NCI-H2196 (cell line): Measurements from ENCODE around the gene C1QTNF4.
"Not testable (repeated sequence)": the region's sequence is repeated elsewhere in the genome, so short reads cannot be mapped to it uniquely, and the experiment has no call there.

Experiments
- DNase-seq: peaks from one replicate; lab custom pipeline; 2025; ENCODE audit not compliant: unreplicated experiment; lab: John Stamatoyannopoulos, UW

Gene C1QTNF4

DNA sequence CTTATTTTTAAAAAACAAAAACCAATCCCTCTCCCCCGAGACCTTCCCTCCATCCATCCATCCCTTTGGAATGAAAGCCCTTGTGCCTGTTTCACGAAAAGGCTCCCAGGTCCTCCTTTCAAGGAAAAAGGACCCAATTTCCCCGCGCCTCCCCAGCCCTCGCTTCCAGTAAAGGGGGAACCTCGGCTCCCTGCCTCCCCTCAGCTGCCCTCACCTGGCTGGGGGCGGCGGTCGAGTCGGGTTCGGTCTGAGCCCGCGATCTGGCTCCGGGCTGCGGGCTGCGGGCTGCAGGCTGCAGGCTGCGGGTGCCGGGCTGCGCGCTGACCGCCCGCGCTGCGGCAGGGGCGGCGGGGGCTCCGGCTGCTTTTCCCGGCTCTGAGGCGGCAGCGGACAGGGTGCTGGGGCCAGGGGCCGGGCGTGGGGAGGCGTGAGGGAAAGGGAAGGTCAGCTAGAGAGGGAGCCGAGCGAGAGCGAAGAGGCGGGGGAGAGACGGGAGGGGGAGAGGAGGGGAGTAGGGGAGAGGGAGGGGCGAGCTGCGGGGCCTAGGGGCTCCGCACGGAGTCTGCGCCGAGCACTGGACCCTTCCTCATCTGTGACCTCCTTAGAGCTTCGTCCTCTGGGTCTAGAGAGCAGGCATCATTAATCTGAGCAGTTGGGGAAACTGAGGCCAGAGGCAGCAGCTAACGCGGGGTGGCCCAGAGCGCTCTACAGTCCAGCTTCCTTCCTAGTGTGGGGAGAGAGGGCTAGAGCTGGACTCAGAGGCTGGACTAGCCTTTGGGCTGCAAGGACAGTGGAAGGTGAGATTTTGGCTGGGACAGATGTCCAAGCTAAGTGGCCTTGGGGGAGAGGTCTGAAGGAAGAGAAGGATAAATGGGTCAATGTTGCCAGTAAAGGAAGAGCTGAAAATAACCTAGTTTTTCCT, at the start of gene C1QTNF4:
TSS of gene C1QTNF4 (minus strand) at position 478 of the 922 bp plus-strand sequence. CDS start 3,601 bp downstream, outside the sequence.
- DNase-seq: no peak

DNA sequence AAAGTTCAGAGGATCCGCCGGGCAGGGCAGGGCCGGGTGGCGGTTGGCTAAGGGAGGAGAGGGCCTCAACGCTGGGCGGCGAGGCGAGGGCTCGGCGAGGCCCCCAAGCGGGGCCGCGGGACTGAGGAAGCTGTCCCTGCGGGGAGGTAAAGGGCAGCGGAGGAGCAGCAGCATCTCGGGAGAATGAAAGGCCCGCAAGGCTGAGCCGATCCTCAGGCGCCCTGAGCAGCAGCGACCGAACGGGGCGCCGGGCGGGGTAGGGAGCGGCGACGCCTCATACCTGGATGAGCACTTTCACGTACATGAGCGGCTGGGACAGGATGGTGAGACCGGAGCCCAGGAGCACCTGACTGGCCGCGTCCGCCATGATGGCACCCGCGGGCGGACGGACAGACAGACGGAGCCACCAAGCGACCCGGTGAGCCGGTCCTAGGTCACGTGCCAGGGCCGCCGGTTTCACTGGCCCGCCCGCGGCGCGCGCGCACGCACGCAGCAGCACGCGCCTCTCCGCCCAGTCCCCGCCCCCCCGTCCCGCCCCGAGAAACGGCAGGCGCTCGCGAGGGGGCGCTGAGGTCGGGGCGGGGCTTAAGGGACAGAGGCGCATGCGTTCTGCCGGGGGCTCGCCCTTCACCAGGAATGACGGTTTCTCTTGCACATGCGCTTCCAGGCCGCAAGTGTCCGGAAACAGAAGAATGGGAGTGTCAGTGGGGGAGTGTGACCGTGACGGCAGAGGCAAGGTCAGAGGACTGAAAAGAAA, 48.1 kb upstream of the C1QTNF4 start, which contains the start of gene MTCH2:
TSS of gene MTCH2 (minus strand) at position 461 of the 757 bp plus-strand sequence. CDS start at position 367, 94 bp downstream.
- DNase-seq: peak; percentile 94

DNA sequence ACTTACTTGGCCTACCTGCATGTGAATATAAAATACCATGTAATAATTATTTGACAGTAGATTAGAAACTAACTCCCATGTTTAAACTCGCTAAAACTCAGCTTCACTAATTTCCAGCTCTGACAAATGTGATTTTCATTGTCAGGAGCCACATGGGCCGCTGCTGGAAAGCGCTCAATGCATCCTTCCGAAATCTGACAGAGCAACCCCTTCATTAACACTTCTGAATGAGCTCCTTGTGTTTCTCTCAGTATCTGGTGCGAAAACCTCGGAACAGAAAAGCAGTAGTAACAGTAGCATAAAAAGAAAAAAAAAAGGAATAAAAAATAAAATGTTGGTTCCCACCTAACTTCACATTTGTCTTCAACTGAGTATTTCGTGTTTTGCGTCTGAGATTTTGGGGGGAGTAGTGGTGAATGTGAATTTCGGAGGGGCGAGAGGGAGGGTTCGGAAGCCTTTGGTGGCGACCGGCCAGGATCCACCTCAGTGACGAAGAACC, 47.4 kb upstream of the C1QTNF4 start:
- no peak for DNase-seq

DNA sequence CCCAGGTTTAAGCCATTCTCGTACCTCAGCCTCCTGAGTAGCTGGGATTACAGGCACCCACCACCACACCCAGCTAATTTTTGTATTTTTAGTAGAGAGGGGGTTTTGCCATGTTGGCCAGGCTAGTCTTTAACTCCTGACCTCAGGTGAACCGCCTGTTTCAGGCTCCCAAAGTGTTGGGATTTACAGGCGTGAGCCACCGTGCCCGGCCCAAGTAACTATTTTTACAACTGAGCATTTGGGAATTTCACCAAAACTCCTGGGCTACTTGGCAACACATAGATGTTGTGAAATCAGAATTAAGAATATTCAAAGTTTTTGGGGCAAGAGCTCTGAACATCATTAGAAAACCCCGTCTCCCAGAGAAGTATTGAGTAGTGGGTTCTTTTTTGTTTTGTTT, 46.3 kb upstream of the C1QTNF4 start:
- DNase-seq: not testable (repeated sequence)

DNA sequence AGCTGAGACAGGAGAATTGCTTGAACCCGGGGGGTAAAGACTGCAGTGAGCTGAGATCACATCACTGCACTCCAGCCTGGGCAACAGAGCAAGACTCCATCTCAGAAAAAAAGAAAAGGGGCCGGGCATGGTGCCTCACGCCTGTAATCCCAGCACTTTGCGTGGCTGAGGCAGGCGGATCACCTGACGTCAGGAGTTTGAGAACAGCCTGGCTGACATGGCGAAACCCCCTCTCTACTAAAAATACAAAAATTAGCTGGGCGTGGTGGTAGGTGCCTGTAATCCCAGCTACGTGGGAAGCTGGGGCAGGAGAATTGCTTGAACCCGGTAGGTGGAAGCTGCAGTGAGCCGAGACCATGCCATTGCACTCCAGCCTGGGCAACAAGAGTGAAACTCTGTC, 42.1 kb upstream of the C1QTNF4 start:
- not testable (repeated sequence) for DNase-seq

DNA sequence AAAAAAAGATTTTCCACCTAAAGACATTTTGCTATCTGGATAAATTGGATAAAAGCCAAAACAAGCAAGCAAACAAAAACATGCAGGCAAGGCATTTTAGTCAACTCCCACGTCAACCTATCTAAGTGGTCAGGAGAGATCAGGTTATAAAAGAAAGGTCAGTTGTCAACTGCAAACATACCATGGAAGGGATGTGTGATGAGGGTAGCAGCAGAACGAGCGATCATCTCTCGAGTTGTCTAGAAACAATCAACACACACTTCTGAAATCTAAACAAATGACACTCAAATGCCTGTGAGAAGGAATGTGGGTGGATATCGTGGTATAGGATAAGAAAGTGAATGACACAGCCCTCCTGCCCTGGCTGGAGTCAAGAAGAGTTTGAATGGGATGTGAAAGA, 37.3 kb upstream of the C1QTNF4 start:
- DNase-seq: no peak

DNA sequence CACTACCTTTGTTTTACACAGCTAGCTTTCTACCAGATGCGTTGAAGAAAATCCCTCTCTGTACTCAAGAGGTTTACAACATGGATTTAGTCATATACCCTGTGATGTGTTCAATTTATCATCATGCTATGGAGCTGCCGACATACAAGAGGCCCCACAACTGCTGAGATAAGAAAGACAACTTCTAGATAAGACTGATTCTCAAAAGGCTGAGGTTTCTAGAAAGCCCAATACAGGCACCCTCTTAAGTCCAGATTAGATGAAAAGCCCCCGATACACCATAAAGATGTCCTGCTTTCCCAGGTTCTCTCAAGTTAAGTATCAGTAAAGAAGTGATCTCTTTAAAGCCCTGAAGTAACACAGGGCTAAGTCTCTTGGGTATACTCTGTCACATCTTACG, 33.8 kb upstream of the C1QTNF4 start:
- no peak for DNase-seq

DNA sequence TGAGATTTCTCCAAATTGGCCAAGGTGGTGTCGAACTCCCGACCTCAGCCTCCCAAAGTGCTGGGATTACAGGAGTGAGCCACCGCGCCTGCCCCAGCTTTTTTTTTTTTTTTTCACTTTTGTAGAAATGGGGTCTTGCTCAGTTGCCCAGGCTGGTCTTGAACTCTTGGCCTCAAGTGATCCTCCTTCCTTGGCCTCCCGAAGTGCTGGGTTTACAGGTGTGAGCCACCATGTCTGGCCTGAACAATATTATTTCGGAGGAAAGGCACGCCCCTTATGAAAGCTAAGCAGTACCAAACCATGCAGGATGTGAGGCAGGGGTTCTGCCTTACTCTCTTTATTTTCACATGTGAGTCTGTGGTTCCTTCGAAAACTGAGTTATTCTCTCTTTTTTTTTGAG, 32.0 kb upstream of the C1QTNF4 start:
- DNase-seq: no peak

DNA sequence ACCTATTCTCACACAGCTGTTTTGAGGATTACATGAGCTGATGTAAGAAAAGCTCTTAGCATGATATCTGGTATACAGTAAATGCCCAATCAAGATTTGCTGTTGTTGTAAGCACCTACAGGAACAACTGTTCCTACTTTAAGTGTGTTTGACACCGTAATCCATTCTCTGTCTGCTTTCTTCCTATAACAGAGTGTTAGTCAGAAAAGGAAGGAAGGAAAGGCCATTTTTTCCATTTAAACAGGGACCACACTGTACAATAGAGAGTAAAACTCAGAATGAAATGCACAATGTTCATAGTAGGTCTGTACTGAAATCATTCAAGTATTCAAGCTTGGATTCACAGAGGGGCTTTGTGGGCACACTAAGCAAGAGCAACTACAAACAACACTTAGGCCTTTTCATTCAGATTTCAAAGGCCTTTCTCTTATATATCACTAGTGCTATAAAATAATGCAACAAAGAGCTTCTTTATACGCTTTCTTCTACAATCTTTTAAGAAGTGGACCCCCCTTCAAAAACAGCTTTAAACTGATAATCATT, 26.7 kb upstream of the C1QTNF4 start:
- no peak for DNase-seq

DNA sequence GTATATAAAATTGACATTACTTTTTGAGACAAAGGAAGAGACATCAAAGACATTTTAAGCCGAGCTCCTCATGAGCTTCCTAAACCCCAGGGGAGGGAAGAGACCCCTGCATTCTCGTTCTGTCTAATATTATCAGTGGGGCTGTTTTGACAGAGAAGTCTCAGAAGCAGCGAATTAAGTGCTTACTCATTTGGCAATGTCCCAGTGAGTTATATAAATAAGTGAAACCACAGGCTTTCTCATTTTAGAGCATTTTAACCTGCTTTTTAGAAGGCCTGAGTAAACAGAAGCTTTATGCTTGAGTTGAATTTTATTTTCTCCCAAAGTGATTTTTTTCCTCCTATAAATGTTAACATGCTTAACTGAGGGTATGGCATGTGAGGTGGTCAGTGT, 23.2 kb upstream of the C1QTNF4 start:
- no peak for DNase-seq

DNA sequence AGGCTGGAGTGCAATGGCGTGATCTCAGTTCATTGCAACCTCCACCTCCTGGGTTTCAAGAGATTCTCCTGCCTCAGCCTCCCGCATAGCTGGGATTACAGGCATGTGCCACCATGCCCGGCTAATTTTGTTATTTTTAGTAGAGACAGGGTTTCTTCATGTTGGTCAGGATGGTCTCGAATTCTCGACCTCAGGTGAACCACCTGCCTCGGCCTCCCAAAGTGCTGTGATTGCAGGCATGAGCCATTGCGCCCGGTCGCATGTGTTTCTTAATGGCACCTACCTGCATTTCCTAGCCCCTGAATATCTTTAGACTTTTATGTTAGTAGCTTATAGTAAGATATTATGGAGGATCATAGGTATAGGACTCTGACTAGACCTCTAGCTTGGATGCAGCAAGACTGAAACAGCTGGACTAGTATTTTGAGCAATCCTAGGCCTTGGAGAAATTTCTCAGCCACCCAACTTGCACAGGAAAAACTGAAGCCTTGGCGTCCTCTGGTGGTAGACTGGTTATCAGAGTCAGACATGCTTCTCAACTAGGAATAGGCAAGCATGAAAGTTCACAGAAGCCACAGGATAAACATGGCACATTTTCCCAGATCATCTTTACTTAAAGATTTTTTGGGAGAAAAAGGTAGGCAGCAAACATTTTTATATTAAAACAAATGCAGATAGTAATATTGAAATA, 22.7 kb upstream of the C1QTNF4 start:
- peak; percentile 50 for DNase-seq

DNA sequence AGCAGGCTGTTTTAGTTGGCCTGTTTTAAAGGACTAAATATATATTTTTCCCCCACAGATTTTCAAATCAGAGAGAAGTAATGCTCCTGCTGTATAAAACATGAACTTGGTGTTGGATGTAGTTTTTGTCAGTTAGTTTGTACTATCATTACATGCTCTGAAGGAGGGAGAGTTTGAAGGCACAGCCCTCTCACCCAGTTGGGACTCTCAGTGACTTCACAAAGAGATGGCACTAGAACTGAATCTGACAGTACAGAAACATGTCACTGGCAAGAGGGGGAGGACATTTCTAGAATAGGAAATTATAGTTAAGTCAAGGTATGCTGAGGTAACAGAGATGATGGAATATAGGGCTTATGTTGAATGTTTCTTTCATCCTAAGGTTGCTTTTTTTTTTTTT, 21.0 kb upstream of the C1QTNF4 start:
- no peak for DNase-seq

DNA sequence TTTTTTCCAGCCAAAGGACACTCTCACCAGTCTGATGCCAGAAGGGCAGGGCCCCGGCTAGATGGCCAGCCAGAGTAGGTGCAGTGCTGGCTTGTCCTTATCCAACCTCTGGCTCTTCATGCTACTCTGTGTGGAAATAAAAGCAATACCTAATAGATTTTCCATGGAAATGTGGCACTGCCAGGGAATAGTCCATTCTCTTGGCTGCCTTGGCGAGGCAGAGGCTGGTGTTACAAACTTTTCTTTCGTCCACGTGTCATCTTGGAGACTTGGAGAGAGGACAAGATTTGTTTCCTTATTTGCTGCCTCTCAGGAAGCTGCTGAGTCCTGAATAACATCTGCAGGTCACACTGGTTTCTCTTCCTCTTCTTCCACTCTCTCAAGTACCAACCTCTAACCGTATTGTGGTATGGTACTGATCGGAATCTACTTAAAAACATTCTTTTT, 17.2 kb upstream of the C1QTNF4 start:
- no peak for DNase-seq

DNA sequence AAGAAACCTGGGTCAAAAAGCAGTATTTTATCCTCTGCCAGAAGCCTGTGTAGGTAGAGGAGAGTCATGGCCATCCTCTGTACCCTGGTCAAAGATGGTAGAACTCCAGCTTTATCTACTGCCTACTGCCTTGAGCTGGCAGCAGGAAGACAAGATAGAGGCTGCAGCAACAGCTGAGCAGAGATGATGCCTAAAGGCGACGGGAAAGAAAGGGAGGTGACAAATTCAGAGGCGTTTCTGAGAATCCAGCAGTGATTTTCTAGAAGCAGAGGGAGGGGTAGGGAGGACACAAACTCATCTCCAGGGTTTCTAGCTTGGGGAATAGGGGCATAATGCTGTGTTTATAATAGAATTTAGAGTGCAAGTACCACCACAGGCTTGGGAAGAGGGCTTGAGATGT, 15.5 kb upstream of the C1QTNF4 start:
- no peak for DNase-seq

DNA sequence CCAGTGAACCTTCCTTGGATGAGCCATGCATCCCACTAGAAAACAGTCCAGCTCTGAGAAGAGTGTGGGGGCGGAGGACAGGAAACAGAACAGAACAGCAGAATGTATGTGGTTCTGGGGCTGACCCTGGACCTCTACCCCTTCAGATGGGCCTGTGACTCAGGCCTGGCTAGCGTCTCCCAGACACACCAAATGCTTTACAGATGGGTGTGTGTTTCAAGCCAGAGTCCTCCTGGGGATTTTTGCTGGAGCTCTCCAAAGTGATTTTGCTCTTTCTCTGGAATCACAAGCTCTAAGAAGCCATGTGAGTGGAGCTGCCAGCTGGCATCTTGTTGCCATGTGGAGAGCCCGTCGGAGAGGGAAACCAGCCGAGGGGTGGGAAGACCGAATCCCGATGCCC, 13.2 kb upstream of the C1QTNF4 start:
- no peak for DNase-seq

DNA sequence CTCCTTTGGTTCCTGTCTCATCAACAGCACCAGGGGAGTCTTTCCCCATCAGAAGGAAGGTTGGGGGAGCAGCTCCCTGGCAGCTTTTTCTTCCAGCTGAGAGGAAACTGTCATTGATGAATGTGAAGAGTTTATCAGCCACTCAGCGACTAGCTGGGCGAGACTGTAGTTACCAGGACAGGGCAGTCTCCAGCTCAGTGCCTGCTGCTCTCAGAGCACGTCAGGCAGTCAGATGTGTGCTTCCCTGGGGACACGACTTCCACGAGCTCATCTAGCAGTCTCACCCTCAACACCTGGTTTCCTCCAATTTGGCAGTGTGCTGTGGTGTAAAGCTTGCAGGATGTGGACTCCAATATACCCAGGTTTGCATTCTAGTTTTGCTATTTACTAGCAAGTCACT, 12.5 kb upstream of the C1QTNF4 start:
- no peak for DNase-seq

DNA sequence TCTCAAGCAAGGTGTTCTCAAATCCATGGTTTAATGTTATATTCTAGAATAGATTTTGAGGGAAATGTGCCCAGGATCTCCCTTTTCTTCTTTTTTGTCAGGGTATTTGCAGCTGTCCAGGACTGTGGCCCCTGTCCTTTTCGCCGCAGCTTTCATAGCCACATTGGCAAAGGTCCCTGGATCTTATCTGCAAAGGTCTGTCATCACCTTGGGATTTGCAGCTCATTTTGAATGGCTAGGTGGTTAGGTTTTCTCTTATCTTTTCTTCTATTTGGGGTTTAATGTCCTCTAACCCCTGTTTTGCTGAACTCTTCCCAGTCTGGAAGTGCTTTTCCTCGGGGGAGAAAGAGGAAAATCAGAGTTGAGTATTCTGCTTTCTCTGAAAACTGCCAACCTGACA, 11.7 kb upstream of the C1QTNF4 start:
- no peak for DNase-seq

DNA sequence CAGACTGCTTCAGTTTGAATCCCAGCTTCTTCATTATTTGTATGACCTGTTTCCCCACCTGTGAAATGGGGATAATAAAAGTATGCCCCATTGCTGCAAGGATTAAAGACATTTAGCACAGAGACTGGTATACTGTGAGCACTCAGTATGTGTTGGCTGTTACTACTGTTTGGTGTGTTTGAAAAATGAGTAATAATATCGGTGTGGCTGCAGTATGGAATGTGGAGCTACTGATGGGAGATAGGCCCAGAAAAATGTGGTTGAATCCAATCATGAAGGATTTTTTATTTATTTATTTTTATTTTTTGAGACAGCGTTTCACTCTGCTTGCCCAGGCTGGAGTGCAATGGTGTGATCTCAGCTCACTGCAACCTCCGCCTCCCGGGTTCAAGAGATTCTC, 9.1 kb upstream of the C1QTNF4 start:
- DNase-seq: no peak

DNA sequence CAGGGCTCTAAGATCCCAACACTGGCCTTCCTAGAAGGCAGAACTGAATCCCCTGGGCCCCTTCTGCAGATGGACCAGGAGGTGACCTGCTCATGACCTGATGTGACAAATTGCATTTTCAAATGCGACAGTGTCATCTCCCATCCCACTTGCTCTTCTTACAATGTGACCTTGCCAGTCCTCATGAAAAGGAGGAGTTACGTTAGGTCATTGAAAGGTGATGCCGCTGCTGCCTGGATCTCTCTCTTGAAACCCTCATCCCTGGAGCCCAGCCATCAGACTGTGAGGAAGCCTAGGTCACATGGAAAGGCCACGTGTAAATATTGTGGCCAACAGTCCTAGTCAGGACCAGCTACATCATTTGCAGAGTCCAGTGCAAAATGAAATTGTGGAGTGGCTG, 5.7 kb upstream of the C1QTNF4 start:
- DNase-seq: peak; percentile 40

DNA sequence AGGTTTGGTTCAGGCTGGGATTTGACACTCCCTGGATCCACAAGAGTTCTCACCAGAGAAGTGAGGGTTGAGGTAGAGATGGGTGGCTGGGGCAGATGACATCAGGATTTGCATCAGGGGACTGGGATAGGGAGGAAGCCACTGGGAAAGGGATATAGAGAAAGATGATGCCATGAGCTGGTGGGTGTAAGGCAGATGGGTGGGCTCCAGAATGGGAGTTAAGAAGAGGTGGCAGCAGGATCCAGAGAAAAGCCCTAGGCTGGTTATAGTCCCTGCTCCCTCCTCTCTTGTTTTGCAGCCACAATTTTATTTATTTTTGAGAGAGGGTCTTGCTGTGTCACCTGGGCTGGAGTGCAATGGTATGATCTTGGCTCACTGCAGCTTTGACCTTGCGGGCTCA, 1.8 kb upstream of the C1QTNF4 start:
- no peak for DNase-seq

DNA sequence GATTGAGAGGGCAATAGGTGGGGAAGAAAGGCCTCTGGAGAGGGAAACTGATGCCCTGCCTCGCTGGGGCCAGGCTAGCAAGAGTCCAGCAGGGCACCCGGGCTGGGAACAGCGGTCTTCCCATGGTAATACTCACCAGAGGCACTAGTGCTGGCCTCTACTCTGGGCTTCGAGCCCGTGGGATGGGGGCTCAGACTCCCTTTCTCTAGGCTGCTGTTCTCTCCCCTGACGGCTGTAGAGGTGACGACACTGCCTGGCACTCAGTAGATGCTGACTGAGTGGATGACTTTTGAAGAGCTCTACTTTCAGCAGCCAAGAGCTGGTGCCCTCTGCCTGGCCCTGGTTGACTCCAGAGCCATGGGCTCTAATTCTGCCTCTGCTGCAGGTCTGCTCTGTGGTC, 818 bp upstream of the C1QTNF4 start:
- DNase-seq: no peak
